Naive thymus-derived CD4-positive, alpha-beta T cell (primary cell): ENCODE measurements around the gene TMEM170A. TPM values are rescaled to one million over a fixed set of nuclear protein-coding genes. Genes with fewer than 3 reads are reported as not detected.

Experiments used
- ATAC-seq: fragments of 150-1000 bp; cut with Tn5 transposase; 2 replicates; pipeline ENCODE4 v1.10.0; 2021; ENCODE audit warnings: mild to moderate bottlenecking, moderate library complexity
- CTCF ChIA-PET: fragments of 350-600 bp; sonication (Branson Sonifier 250); formaldehyde crosslinking; loops from one replicate; lab custom pipeline; 2021; ENCODE audit warnings: antibody characterized with exemption; lab: Charles Lee
- POLR2A ChIA-PET: fragments of 350-600 bp; sonication (Branson Sonifier 250); formaldehyde crosslinking; loops from one replicate; lab custom pipeline; 2021; ENCODE audit warnings: antibody characterized with exemption, inconsistent platforms; lab: Charles Lee
- DNase-seq, 9 donors: peaks; one replicate each; pipeline versions ENCODE4 v3.0.0 to v3.0.0-alpha.2; 2020 to 2022; ENCODE audit warnings: mixed read lengths in 1 of 9
- H3K27ac ChIP-seq: one replicate; pipeline ENCODE4 v1.7.0; 2013; ENCODE audit warnings: mild to moderate bottlenecking, low read depth, low read length, moderate library complexity
- H3K27me3 ChIP-seq, 2 donors: one replicate each; pipeline ENCODE4 v1.7.0; 2013; ENCODE audit warnings: low read length in 2 of 2, mild to moderate bottlenecking in 2 of 2, moderate library complexity in 2 of 2; ENCODE audit not compliant: control insufficient read depth in 2 of 2, insufficient read depth in 2 of 2
- H3K36me3 ChIP-seq, 3 experiments: 1 replicate in 2 of 3; 2 replicates in 1 of 3; pipeline ENCODE4 v1.7.0; 2013; ENCODE audit warnings: low read length in 3 of 3, mild to moderate bottlenecking in 3 of 3, moderate library complexity in 1 of 3; ENCODE audit not compliant: insufficient read depth in 3 of 3, control insufficient read depth in 2 of 3
- H3K4me1 ChIP-seq, 2 donors: one replicate each; pipeline ENCODE4 v1.7.0; 2013; ENCODE audit warnings: low read length in 2 of 2, mild to moderate bottlenecking in 2 of 2, moderate library complexity in 1 of 2; ENCODE audit not compliant: control insufficient read depth in 2 of 2, insufficient read depth in 2 of 2
- H3K4me3 ChIP-seq: 2 replicates; pipeline ENCODE4 v1.7.0; 2013; ENCODE audit warnings: mild to moderate bottlenecking, low read length
- H3K9me3 ChIP-seq, 3 experiments: 1 replicate in 2 of 3; 2 replicates in 1 of 3; pipeline ENCODE4 v1.7.0; 2013; ENCODE audit warnings: low read length in 3 of 3; ENCODE audit not compliant: control insufficient read depth in 2 of 3
- H3K27ac Mint-ChIP-seq, 9 donors: one replicate each; pipeline ENCODE4 v1.8.0; 2020 to 2022; ENCODE audit warnings: mixed read lengths in 9 of 9, mild to moderate bottlenecking in 8 of 9, moderate library complexity in 5 of 9, inconsistent platforms in 2 of 9
- H3K27me3 Mint-ChIP-seq, 5 donors: one replicate each; pipeline ENCODE4 v1.8.0; 2021 to 2022; ENCODE audit warnings: mixed read lengths in 5 of 5, mild to moderate bottlenecking in 1 of 5
- H3K36me3 Mint-ChIP-seq, 5 donors: one replicate each; pipeline ENCODE4 v1.8.0; 2020 to 2022; ENCODE audit warnings: mixed read lengths in 5 of 5, mild to moderate bottlenecking in 3 of 5, inconsistent platforms in 1 of 5
- H3K4me1 Mint-ChIP-seq, 7 donors: one replicate each; pipeline ENCODE4 v1.8.0; 2020 to 2022; ENCODE audit warnings: mixed read lengths in 7 of 7, mild to moderate bottlenecking in 3 of 7, inconsistent platforms in 1 of 7
- H3K4me3 Mint-ChIP-seq, 10 donors: one replicate each; pipeline ENCODE4 v1.8.0; 2020 to 2022; ENCODE audit warnings: mild to moderate bottlenecking in 10 of 10, mixed read lengths in 10 of 10, moderate library complexity in 6 of 10, inconsistent platforms in 2 of 10
- H3K9me3 Mint-ChIP-seq, 11 donors: one replicate each; pipeline ENCODE4 v1.8.0; 2020 to 2022; ENCODE audit warnings: mixed read lengths in 11 of 11, mild to moderate bottlenecking in 4 of 11, inconsistent platforms in 1 of 11, moderate library complexity in 1 of 11
- intact Hi-C, 2 donors: fragments of 100-400 bp; cut with micrococcal nuclease; formaldehyde crosslinking; loops; one replicate each; pipeline ENCODE4 v1.15.1; 2023
- polyA plus RNA-seq, 2 donors: library from polyadenylated mRNA; unstranded; fragments of 300-500 nt; fragmentation: Illumina TruSeq; gene quantifications; one replicate each; pipeline ENCODE4 v1.2.3, GENCODE V29; 2021
- total RNA-seq, 6 experiments: library from RNA in 5 of 6; stranded (reverse) in 5 of 6; gene quantifications; 1 replicate in 5 of 6; 2 replicates in 1 of 6; pipeline ENCODE4 v1.2.3 and lab custom pipeline; 2021 to 2026

Gene TMEM170A
- total and polyA plus RNA-seq, 7 experiments from 2014 or later = 31.0 to 50.9 (median 35.9) TPM

DNA sequence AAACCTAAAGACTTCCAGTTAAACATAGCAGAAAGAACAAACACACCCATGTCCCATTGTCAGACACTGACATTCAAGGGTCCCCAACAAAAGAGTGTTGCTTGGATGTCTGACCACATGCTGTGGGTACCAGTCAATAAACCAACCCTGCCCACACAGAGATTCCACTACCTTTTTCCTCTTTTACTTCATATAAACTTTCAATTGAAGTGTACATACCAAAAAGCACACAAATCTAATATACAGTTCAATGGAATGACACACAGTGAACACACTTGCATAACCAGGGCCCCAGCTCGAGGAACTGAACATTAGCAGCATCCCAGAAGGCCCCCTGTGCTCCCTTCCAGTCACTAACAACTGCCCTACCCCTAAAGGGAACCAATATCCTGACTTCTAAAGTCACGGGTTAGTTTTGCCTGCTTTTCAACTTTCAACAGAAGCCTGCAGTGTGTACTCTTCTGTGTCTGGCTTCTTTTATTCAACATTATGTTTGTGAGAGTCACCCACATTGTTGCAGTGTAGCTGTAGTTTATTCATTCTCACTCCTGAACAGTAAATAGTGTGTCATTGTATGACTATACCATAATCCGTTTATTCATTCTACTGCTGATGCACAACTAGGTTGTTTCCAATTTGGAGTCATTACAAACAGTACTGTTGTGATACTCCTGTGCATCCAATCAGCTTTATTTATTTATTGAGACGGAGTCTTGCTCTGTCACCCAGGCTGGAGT lies 49.2 kb downstream of the TMEM170A start:
- H3K27me3 ChIP-seq = no peaks in the 10 kb centered on the region
- no peaks in the 10 kb centered on the region for H3K9me3 ChIP-seq
- no peaks in the 10 kb centered on the region for H3K9me3 Mint-ChIP-seq
- peaks cover 5 to 51% (median 24%) of the 10 kb centered on the region in 7 donors for H3K4me1 Mint-ChIP-seq
- DNase-seq = no peak
- POLR2A ChIA-PET = interaction anchor here (2.4 kb wide), 1 partner anchor 18 kb away, joined by 10 read pairs; the partner anchor contains the start of gene CFDP1
- intact Hi-C loops = no loop called here
- no peak for ATAC-seq
- peak overlapping the region in 5 of 9 donors; percentile 9 to 63 (median 21) for H3K27ac Mint-ChIP-seq
- CTCF ChIA-PET = no interaction called here
- no peaks in the 10 kb centered on the region for H3K27me3 Mint-ChIP-seq
- peaks cover 0 to 22% (median 0%) of the 10 kb centered on the region in 3 experiments for H3K36me3 ChIP-seq
- H3K4me1 ChIP-seq = no peaks in the 10 kb centered on the region
- H3K27ac ChIP-seq = no peak overlapping the region
- peaks cover 4 to 16% (median 10%) of the 10 kb centered on the region in 5 donors for H3K36me3 Mint-ChIP-seq
- H3K4me3 Mint-ChIP-seq = no peak overlapping the region
- no peak overlapping the region for H3K4me3 ChIP-seq

DNA sequence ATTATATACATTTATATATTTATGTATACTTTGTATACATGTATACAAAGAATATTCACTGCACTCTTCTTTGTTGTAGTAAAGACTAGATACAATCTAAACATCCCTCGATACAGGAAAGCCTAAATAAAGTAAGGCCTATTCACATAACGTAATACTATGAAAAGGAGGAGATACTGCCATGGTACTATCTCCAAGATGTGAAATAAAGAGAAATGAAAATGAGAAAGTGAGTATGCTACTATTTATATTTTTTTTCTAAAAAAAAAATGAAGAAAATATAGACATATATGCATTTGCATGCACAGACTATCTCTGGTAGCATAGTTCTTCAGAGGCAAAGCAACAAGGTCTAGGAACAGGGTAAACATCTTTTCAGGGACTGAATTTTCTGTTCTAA lies 50.5 kb downstream of the TMEM170A start:
- no peak for DNase-seq
- Mint-ChIP-seq H3K4me3 (no peak overlapping the region), H3K9me3 (no peaks in the 10 kb centered on the region), H3K36me3 (peaks cover 4 to 20% (median 10%) of the 10 kb centered on the region in 5 donors), H3K4me1 (peaks cover 2 to 42% (median 19%) of the 10 kb centered on the region in 7 donors), H3K27ac (no peak overlapping the region), H3K27me3 (no peaks in the 10 kb centered on the region)
- Histone ChIP-seq H3K4me1 (no peaks in the 10 kb centered on the region), H3K4me3 (no peak overlapping the region), H3K36me3 (peaks cover 0 to 34% (median 4%) of the 10 kb centered on the region in 3 experiments), H3K27ac (no peak overlapping the region), H3K9me3 (no peaks in the 10 kb centered on the region), H3K27me3 (no peaks in the 10 kb centered on the region)
- ATAC-seq = no peak
- intact Hi-C loops = no loop called here
- POLR2A ChIA-PET = interaction anchor here (0.6 kb wide), 1 partner anchor 27 kb away, joined by 3 read pairs; no protein-coding TSS in a partner anchor
- CTCF ChIA-PET = interaction anchor here (0.7 kb wide), 1 partner anchor 207 kb away, joined by 3 read pairs; no protein-coding TSS in a partner anchor

GRCh38 chr16:75406943-75407342 lies 57.5 kb downstream of the TMEM170A start:
- no peak overlapping the region for H3K27ac Mint-ChIP-seq

GRCh38 chr16:75402821-75403475 lies 61.5 kb downstream of the TMEM170A start:
- no peaks in the 10 kb centered on the region for H3K9me3 Mint-ChIP-seq
- H3K36me3 ChIP-seq = peaks cover 0 to 12% (median 0%) of the 10 kb centered on the region in 3 experiments
- DNase-seq (peak in 5 of 9 donors; percentile 20 to 45 (median 31)), ATAC-seq (peak; percentile 69)
- H3K4me1 Mint-ChIP-seq = peaks cover 0 to 6% (median 0%) of the 10 kb centered on the region in 7 donors
- no peaks in the 10 kb centered on the region for H3K9me3 ChIP-seq
- H3K27me3 Mint-ChIP-seq = no peaks in the 10 kb centered on the region
- H3K36me3 Mint-ChIP-seq = peaks cover 0 to 24% (median 3%) of the 10 kb centered on the region in 5 donors
- no peak overlapping the region for H3K27ac ChIP-seq
- no peak overlapping the region for H3K4me3 Mint-ChIP-seq
- intact Hi-C loops = loop anchor here (1.0 to 10.0 kb wide), 5 partner anchors 18 to 698 kb away; partner anchors contain the start of gene MLKL (in 1 of the 2)
- ChIA-PET POLR2A (interaction anchor here (1.5 kb wide), 1 partner anchor 18 kb away, joined by 4 read pairs; no protein-coding TSS in a partner anchor), CTCF (interaction anchor here (0.5 to 1.8 kb wide), 7 partner anchors 53 to 441 kb away, joined by 3 to 20 read pairs (median 4); no protein-coding TSS in a partner anchor)
- H3K27ac Mint-ChIP-seq = peak overlapping the region in 1 of 9 donors; percentile 47
- no peaks in the 10 kb centered on the region for H3K27me3 ChIP-seq
- H3K4me3 ChIP-seq = no peak overlapping the region
- H3K4me1 ChIP-seq = no peaks in the 10 kb centered on the region

More at GRCh38 chr16:75406943-75407342, 57.5 kb downstream of the TMEM170A start:
- no peak overlapping the region for H3K4me3 ChIP-seq
- intact Hi-C loops = loop anchor here in 1 of 2 donors (10.0 kb wide), 1 partner anchor 702 kb away; the partner anchor contains the start of gene MLKL
- peaks cover 0 to 5% (median 0%) of the 10 kb centered on the region in 7 donors for H3K4me1 Mint-ChIP-seq
- no peaks in the 10 kb centered on the region for H3K9me3 ChIP-seq
- no peaks in the 10 kb centered on the region for H3K27me3 ChIP-seq
- POLR2A ChIA-PET = no interaction called here
- no peaks in the 10 kb centered on the region for H3K4me1 ChIP-seq
- CTCF ChIA-PET = no interaction called here
- H3K4me3 Mint-ChIP-seq = no peak overlapping the region
- H3K27ac ChIP-seq = no peak overlapping the region
- peaks cover 0 to 26% (median 9%) of the 10 kb centered on the region in 5 donors for H3K36me3 Mint-ChIP-seq
- no peaks in the 10 kb centered on the region for H3K9me3 Mint-ChIP-seq
- H3K36me3 ChIP-seq = peaks cover 0 to 38% (median 4%) of the 10 kb centered on the region in 3 experiments
- no peaks in the 10 kb centered on the region for H3K27me3 Mint-ChIP-seq
- DNase-seq (no peak), ATAC-seq (no peak)

GRCh38 chr16:75402159-75402820 lies 62.2 kb downstream of the TMEM170A start:
- no peak overlapping the region for H3K4me3 Mint-ChIP-seq
- Histone ChIP-seq H3K36me3 (peaks cover 0 to 6% (median 0%) of the 10 kb centered on the region in 3 experiments), H3K4me1 (no peaks in the 10 kb centered on the region), H3K27ac (no peak overlapping the region), H3K27me3 (no peaks in the 10 kb centered on the region), H3K9me3 (no peaks in the 10 kb centered on the region), H3K4me3 (no peak overlapping the region)
- ChIA-PET POLR2A (no interaction called here), CTCF (interaction anchor here (0.5 to 1.8 kb wide), 10 partner anchors 31 to 440 kb away, joined by 3 to 20 read pairs (median 4); partner anchors contain the start of gene CFDP1)
- ATAC-seq (no peak), DNase-seq (no peak)
- peaks cover 0 to 6% (median 0%) of the 10 kb centered on the region in 7 donors for H3K4me1 Mint-ChIP-seq
- H3K9me3 Mint-ChIP-seq = no peaks in the 10 kb centered on the region
- intact Hi-C loops = loop anchor here (2.0 to 10.0 kb wide), 2 partner anchors 17 to 697 kb away; partner anchors contain the start of gene MLKL (in 1 of the 2)
- no peaks in the 10 kb centered on the region for H3K27me3 Mint-ChIP-seq
- peaks cover 0 to 25% (median 0%) of the 10 kb centered on the region in 5 donors for H3K36me3 Mint-ChIP-seq
- peak overlapping the region in 1 of 9 donors; percentile 23 for H3K27ac Mint-ChIP-seq

GRCh38 chr16:75401691-75402090 lies 62.8 kb downstream of the TMEM170A start:
- intact Hi-C loops = loop anchor here (2.0 to 10.0 kb wide), 2 partner anchors 17 to 697 kb away; partner anchors contain the start of gene MLKL (in 1 of the 2)
- Histone ChIP-seq H3K36me3 (peaks cover 0 to 5% (median 0%) of the 10 kb centered on the region in 3 experiments), H3K27ac (no peak overlapping the region), H3K27me3 (no peaks in the 10 kb centered on the region), H3K4me3 (no peak overlapping the region), H3K9me3 (no peaks in the 10 kb centered on the region), H3K4me1 (no peaks in the 10 kb centered on the region)
- Mint-ChIP-seq H3K9me3 (no peaks in the 10 kb centered on the region), H3K36me3 (peaks cover 0 to 21% (median 0%) of the 10 kb centered on the region in 5 donors), H3K4me1 (peaks cover 0 to 6% (median 0%) of the 10 kb centered on the region in 7 donors), H3K27me3 (no peaks in the 10 kb centered on the region), H3K4me3 (no peak overlapping the region), H3K27ac (no peak overlapping the region)
- CTCF ChIA-PET = interaction anchor here (0.6 to 1.8 kb wide), 6 partner anchors 32 to 202 kb away, joined by 3 to 20 read pairs (median 4); partner anchors contain the start of gene CFDP1
- ATAC-seq (no peak), DNase-seq (no peak)
- POLR2A ChIA-PET = no interaction called here
